Kidney (tissue), 14 donors: Measurements from ENCODE around the gene CHPF. TPM values are rescaled to one million over a fixed set of nuclear protein-coding genes. Genes with fewer than 3 reads are reported as not detected.

ENCODE experiments used
- DNase-seq, 5 donors: peaks; one replicate each; pipeline ENCODE4 v3.0.0-alpha.2; 2013 to 2020
- FAIRE-seq: peaks from 2 replicates; lab custom pipeline; 2012; peaks lifted over from hg19 to GRCh38; lab: Jason Lieb, UNC
- H3K27ac ChIP-seq, 2 donors: one replicate each; pipeline ENCODE4 v1.7.0; 2013; ENCODE audit warnings: low read depth in 2 of 2, low read length in 2 of 2, inconsistent platforms in 1 of 2
- H3K27me3 ChIP-seq: one replicate; pipeline ENCODE4 v1.7.1; 2013; ENCODE audit warnings: low read length, inconsistent platforms; ENCODE audit not compliant: control insufficient read depth, insufficient read depth
- H3K36me3 ChIP-seq, 3 donors: one replicate each; pipeline versions ENCODE4 v1.7.0 to v1.7.1; 2013; ENCODE audit warnings: low read length in 3 of 3, control low read depth in 1 of 3, inconsistent platforms in 1 of 3; ENCODE audit not compliant: insufficient read depth in 3 of 3, control insufficient read depth in 2 of 3
- H3K4me1 ChIP-seq, 3 donors: one replicate each; pipeline versions ENCODE4 v1.7.0 to v1.7.1; 2013; ENCODE audit warnings: low read length in 3 of 3, inconsistent platforms in 1 of 3, low read depth in 1 of 3; ENCODE audit not compliant: control insufficient read depth in 2 of 3, insufficient read depth in 2 of 3
- H3K4me3 ChIP-seq, 3 donors: one replicate each; pipeline versions ENCODE4 v1.7.0 to v1.8.1; 2013; ENCODE audit warnings: low read length in 3 of 3, control low read depth in 1 of 3, inconsistent platforms in 1 of 3
- H3K9ac ChIP-seq, 3 donors: one replicate each; pipeline versions ENCODE4 v1.7.0 to v1.7.1; 2013; ENCODE audit warnings: low read length in 3 of 3, control low read depth in 1 of 3, inconsistent platforms in 1 of 3
- H3K9me3 ChIP-seq, 3 donors: one replicate each; pipeline versions ENCODE4 v1.7.0 to v1.7.1; 2013; ENCODE audit warnings: low read length in 3 of 3, control low read depth in 1 of 3, inconsistent platforms in 1 of 3; ENCODE audit not compliant: control insufficient read depth in 2 of 3, insufficient read depth in 1 of 3
- CTCF ChIP-seq: IDR thresholded peaks from 3 replicates; pipeline ENCODE4 v1.5.1; 2012; ENCODE audit warnings: mild to moderate bottlenecking, moderate library complexity, borderline replicate concordance; ENCODE audit not compliant: insufficient read depth; ENCODE audit errors: extremely low read depth
- intact Hi-C: fragments of 100-400 bp; cut with DNase I; formaldehyde crosslinking; loops from one replicate; pipeline ENCODE4 v1.11.1; 2022
- polyA plus RNA-seq: library from polyadenylated mRNA; stranded (reverse); fragments of 350-450 nt; fragmentation: Illumina TruSeq; extraction: RNeasy Lipid Tissue Mini Kit (QIAGEN cat#74804); gene quantifications from one replicate; pipeline ENCODE4 v1.2.3, GENCODE V29; 2014; ENCODE audit warnings: low read depth, low replicate concordance; ENCODE audit not compliant: insufficient read depth
- total RNA-seq: library from RNA; stranded (reverse); fragmentation: NEBNext Ultra II Directional; extraction: Animal tissue kit (Norgen Biotek cat#: 25700); gene quantifications from one replicate; pipeline ENCODE4 v1.2.1, GENCODE V29; 2021
- donor health status: control.
- donor health status: control.
- donor health status: control.
- donor health status: control.
- donor health status: control.
- donor health status: DM: yes; HTN: yes; CAD: no.
- donor health status: Normal renal cell carcinoma (clear cell type).

Gene CHPF
- total and polyA plus RNA-seq, 2 donors from 2014 or later = 57.3 to 59.5 TPM

DNA sequence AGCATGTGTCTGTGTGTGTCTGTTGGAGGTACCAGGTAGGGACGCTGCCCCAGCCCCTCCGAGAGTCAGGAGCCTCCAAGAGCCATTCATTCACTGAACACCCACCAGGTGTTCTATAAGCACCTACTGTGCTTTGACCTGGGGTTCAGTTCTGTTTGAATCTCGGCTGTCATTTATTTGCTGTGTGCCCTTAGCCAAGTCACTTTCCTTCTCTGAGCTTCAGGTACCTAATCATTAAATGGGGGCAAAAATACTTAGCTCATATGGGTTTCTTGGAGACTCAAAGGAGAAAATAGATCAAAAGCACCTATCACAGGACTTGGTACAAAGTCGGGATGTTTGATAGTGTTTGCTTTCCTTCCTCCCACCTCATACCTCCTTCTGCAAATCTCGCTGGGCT lies 16.1 kb downstream of the CHPF start:
- intact Hi-C loops = loop anchor here (10.0 kb wide), 1 partner anchor 53 kb away; no protein-coding TSS in a partner anchor
- peaks cover 6% of the 10 kb centered on the region for H3K27me3 ChIP-seq
- no peak overlapping the region for H3K27ac ChIP-seq

GRCh38 chr2:219527076-219527394 lies 16.6 kb downstream of the CHPF start:
- Histone ChIP-seq H3K27me3 (peaks cover 6% of the 10 kb centered on the region), H3K9ac (no peak overlapping the region), H3K27ac (no peak overlapping the region), H3K4me1 (no peaks in the 10 kb centered on the region), H3K36me3 (no peaks in the 10 kb centered on the region), H3K9me3 (no peaks in the 10 kb centered on the region), H3K4me3 (no peak overlapping the region)
- DNase-seq (peak in 3 of 5 donors; percentile 64 to 87 (median 68)), FAIRE-seq (no peak)
- no peak for TF ChIP-seq CTCF
- intact Hi-C loops = loop anchor here (10.0 kb wide), 1 partner anchor 52 kb away; no protein-coding TSS in a partner anchor

More for the DNA sequence above, 16.1 kb downstream of the CHPF start:
- H3K9ac ChIP-seq = no peak overlapping the region
- no peak for DNase-seq
- no peak overlapping the region for H3K4me3 ChIP-seq
- H3K4me1 ChIP-seq = no peaks in the 10 kb centered on the region
- no peak for FAIRE-seq
- H3K9me3 ChIP-seq = no peaks in the 10 kb centered on the region
- TF ChIP-seq CTCF = no peak
- no peaks in the 10 kb centered on the region for H3K36me3 ChIP-seq

- FAIRE-seq (no peak), DNase-seq (peak in 1 of 5 donors; percentile 71)
- no peak overlapping the region for H3K9ac ChIP-seq
- H3K4me3 ChIP-seq = no peak overlapping the region
- H3K9me3 ChIP-seq = no peaks in the 10 kb centered on the region
- no peaks in the 10 kb centered on the region for H3K36me3 ChIP-seq
- H3K27me3 ChIP-seq = peaks cover 6% of the 10 kb centered on the region
- intact Hi-C loops = loop anchor here (10.0 kb wide), 1 partner anchor 52 kb away; no protein-coding TSS in a partner anchor
- H3K27ac ChIP-seq = no peak overlapping the region
- TF ChIP-seq CTCF = no peak
- no peaks in the 10 kb centered on the region for H3K4me1 ChIP-seq
Observed at GRCh38 chr2:219526320-219527075, 17.1 kb downstream of the CHPF start.
